GM23248 (cell line): ENCODE data around the gene KRT2.

Experiments used
- EZH2 ChIP-seq: fragments of 200-600 bp; sonication (generic); IDR thresholded peaks from 2 replicates; pipeline ENCODE4 v1.6.1; 2018; ENCODE audit warnings: antibody characterized with exemption, mild to moderate bottlenecking; ENCODE audit not compliant: insufficient read depth, poor library complexity, severe bottlenecking
- EZH2phosphoT487 ChIP-seq: fragments of 200-600 bp; sonication (generic); IDR thresholded peaks from 2 replicates; pipeline ENCODE4 v1.6.1; 2018; ENCODE audit warnings: antibody characterized with exemption, moderate library complexity, mild to moderate bottlenecking, low read depth; ENCODE audit not compliant: insufficient read depth

DNA sequence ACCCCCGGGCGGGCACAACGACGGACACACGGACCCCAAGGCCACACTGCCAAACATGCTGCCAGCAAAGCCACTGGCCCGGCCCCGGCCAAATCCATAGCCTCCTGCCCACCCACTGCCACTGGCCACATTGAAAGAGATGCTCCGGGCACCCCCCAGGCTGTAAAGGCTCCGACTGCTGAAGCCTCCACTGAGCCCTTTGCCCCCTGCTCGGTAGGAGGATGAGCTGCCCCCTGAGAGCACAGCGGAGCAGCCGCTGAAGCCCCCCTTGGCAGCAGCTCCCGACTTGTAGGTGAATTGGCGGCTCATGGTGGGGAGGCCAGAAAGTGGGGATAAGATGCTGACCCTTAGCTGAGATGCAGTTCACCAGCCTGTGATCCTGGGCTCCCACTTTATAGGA lies 33.8 kb downstream of the KRT2 start, which contains the start of gene KRT73:
- TF ChIP-seq EZH2phosphoT487 (no peak), EZH2 (no peak)
